ENCODE results near the gene PCNX2.

Gene PCNX2

GRCh38 chr1:233277637-233278606 lies 17.6 kb downstream of the PCNX2 start:
- Histone ChIP-seq H3K9ac (ENCODE audit: low read length) (no peak overlapping the region), H3K36me3 (ENCODE audit: control insufficient read depth, insufficient read depth, low read length) (no peaks in the 10 kb centered on the region), H3K9me3 (ENCODE audit: control insufficient read depth, low read length) (no peaks in the 10 kb centered on the region), H3K4me3 (ENCODE audit: low read length) (no peak overlapping the region), H3K27me3 (ENCODE audit: control insufficient read depth, insufficient read depth, low read length) (no peaks in the 10 kb centered on the region), H3K4me1 (ENCODE audit: control insufficient read depth, insufficient read depth, low read length) (no peaks in the 10 kb centered on the region)

- Histone ChIP-seq H3K9me3 (ENCODE audit: control insufficient read depth, low read length) (no peaks in the 10 kb centered on the region), H3K4me1 (ENCODE audit: control insufficient read depth, insufficient read depth, low read length) (no peaks in the 10 kb centered on the region), H3K36me3 (ENCODE audit: control insufficient read depth, insufficient read depth, low read length) (no peaks in the 10 kb centered on the region), H3K9ac (ENCODE audit: low read length) (no peak overlapping the region), H3K27me3 (ENCODE audit: control insufficient read depth, insufficient read depth, low read length) (no peaks in the 10 kb centered on the region), H3K4me3 (ENCODE audit: low read length) (no peak overlapping the region)
Measured at GRCh38 chr1:233269656-233270055, 25.9 kb downstream of the PCNX2 start.

DNA sequence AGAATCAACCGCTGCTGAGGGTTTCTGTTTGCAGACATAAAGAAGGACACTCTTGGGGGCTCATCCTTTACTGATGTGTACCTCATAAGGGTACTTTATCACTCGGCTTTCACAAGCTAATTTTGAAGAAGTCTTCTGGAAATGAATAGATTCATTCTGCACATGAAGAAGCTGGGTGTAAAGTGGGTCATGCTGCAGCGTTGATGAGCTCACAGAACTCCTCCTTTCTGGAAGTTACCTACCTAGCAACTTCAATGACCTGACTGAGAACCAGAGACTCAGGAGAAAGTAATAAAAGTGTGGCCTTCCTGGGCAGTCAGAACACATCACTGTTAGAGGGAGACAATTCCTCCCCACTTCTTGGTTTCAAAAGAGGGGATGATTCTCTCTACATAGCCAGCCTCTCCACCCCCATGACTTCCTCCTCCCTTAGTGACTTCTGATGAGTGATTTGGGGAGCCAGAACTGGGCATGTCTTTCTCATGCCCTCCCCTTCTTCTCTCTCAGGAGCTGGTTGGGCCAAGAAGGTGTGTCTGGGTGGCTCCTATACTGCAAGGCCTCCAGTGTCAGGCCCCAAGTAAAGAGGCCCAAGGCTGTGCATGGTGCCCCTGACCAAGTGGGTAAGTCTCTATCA lies 27.0 kb downstream of the PCNX2 start:
- Histone ChIP-seq H3K4me1 (ENCODE audit: control insufficient read depth, insufficient read depth, low read length) (no peaks in the 10 kb centered on the region), H3K36me3 (ENCODE audit: control insufficient read depth, insufficient read depth, low read length) (no peaks in the 10 kb centered on the region), H3K27me3 (ENCODE audit: control insufficient read depth, insufficient read depth, low read length) (no peaks in the 10 kb centered on the region), H3K4me3 (ENCODE audit: low read length) (no peak overlapping the region), H3K9me3 (ENCODE audit: control insufficient read depth, low read length) (no peaks in the 10 kb centered on the region), H3K9ac (ENCODE audit: low read length) (no peak overlapping the region)

DNA sequence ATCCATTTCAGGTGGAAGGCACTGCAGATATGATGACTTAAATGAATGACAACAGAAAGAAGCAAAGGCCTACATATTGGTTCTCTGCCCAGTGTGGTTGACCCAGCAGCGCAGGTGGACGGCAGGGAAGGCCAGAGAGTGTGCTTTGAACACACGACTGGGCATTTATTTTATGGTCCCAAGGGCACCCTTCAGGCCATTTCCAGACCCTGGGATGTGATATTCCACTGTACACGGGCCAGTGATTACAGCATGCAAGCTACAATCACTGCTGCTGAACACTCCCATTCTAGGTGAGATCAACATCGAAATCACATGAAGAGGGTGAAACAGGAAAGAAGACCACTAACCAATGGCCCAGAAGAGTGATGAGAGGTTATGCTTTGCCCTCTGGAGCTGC lies 33.8 kb downstream of the PCNX2 start:
- Histone ChIP-seq H3K4me1 (ENCODE audit: control insufficient read depth, insufficient read depth, low read length) (no peaks in the 10 kb centered on the region), H3K36me3 (ENCODE audit: control insufficient read depth, insufficient read depth, low read length) (no peaks in the 10 kb centered on the region), H3K27me3 (ENCODE audit: control insufficient read depth, insufficient read depth, low read length) (no peaks in the 10 kb centered on the region), H3K9me3 (ENCODE audit: control insufficient read depth, low read length) (no peaks in the 10 kb centered on the region), H3K9ac (ENCODE audit: low read length) (no peak overlapping the region), H3K4me3 (ENCODE audit: low read length) (no peak overlapping the region)

- no peaks in the 10 kb centered on the region for H3K36me3 ChIP-seq (ENCODE audit: control insufficient read depth, insufficient read depth, low read length)
- H3K4me1 ChIP-seq (ENCODE audit: control insufficient read depth, insufficient read depth, low read length) = no peaks in the 10 kb centered on the region
- H3K9ac ChIP-seq (ENCODE audit: low read length) = no peak overlapping the region
- no peaks in the 10 kb centered on the region for H3K9me3 ChIP-seq (ENCODE audit: control insufficient read depth, low read length)
- H3K27me3 ChIP-seq (ENCODE audit: control insufficient read depth, insufficient read depth, low read length) = no peaks in the 10 kb centered on the region
- H3K4me3 ChIP-seq (ENCODE audit: low read length) = no peak overlapping the region
Measured at GRCh38 chr1:233261206-233261605, 34.3 kb downstream of the PCNX2 start.

DNA sequence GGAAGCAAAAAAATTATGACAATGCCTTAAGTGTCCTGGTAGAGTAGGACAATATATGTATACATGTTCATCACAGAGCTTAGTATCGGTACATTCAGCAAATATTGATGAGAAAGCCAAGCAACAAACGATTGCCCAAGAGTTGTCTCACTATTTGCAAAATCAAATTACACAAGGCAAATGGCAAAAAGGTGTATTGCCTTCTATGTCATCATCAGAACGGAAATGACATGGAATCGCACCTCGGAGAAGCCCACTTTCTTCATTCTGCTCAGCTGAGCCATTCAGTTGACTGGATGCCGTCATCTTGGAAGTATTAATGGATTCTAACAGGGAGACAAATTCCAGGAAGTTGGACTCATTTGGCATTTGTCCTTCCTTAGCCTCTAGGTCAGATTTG lies 37.7 kb downstream of the PCNX2 start:
- H3K4me3 ChIP-seq (ENCODE audit: low read length) = no peak overlapping the region
- H3K9ac ChIP-seq (ENCODE audit: low read length) = no peak overlapping the region
- no peaks in the 10 kb centered on the region for H3K36me3 ChIP-seq (ENCODE audit: control insufficient read depth, insufficient read depth, low read length)
- H3K27me3 ChIP-seq (ENCODE audit: control insufficient read depth, insufficient read depth, low read length) = no peaks in the 10 kb centered on the region
- no peaks in the 10 kb centered on the region for H3K4me1 ChIP-seq (ENCODE audit: control insufficient read depth, insufficient read depth, low read length)
- no peaks in the 10 kb centered on the region for H3K9me3 ChIP-seq (ENCODE audit: control insufficient read depth, low read length)

DNA sequence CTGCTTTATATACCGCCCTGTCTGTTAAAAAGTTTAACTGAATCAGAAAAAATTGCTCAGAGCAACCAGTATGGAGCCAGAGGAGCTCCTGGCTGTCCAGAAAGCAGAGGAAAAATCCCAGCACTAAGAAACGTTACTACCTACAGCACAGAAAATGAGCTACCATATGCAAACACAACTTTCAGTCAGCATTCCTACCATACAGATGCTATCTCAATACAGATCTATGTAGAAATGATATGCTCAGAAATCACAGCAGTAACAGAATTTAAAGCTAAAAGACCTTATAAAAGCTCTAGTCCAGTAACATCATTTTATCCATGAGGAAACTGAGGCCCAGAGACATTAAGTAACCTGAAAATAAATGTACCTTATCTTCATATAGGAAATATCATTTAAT lies 38.7 kb downstream of the PCNX2 start:
- Histone ChIP-seq H3K9ac (ENCODE audit: low read length) (no peak overlapping the region), H3K4me1 (ENCODE audit: control insufficient read depth, insufficient read depth, low read length) (no peaks in the 10 kb centered on the region), H3K27me3 (ENCODE audit: control insufficient read depth, insufficient read depth, low read length) (no peaks in the 10 kb centered on the region), H3K9me3 (ENCODE audit: control insufficient read depth, low read length) (no peaks in the 10 kb centered on the region), H3K4me3 (ENCODE audit: low read length) (no peak overlapping the region), H3K36me3 (ENCODE audit: control insufficient read depth, insufficient read depth, low read length) (no peaks in the 10 kb centered on the region)

GRCh38 chr1:233256191-233256590 lies 39.3 kb downstream of the PCNX2 start:
- H3K4me1 ChIP-seq (ENCODE audit: control insufficient read depth, insufficient read depth, low read length) = no peaks in the 10 kb centered on the region
- no peak overlapping the region for H3K4me3 ChIP-seq (ENCODE audit: low read length)
- no peak overlapping the region for H3K9ac ChIP-seq (ENCODE audit: low read length)
- H3K27me3 ChIP-seq (ENCODE audit: control insufficient read depth, insufficient read depth, low read length) = no peaks in the 10 kb centered on the region
- H3K36me3 ChIP-seq (ENCODE audit: control insufficient read depth, insufficient read depth, low read length) = no peaks in the 10 kb centered on the region
- no peaks in the 10 kb centered on the region for H3K9me3 ChIP-seq (ENCODE audit: control insufficient read depth, low read length)

GRCh38 chr1:233255145-233255544 lies 40.4 kb downstream of the PCNX2 start:
- Histone ChIP-seq H3K27me3 (ENCODE audit: control insufficient read depth, insufficient read depth, low read length) (no peaks in the 10 kb centered on the region), H3K9me3 (ENCODE audit: control insufficient read depth, low read length) (no peaks in the 10 kb centered on the region), H3K36me3 (ENCODE audit: control insufficient read depth, insufficient read depth, low read length) (no peaks in the 10 kb centered on the region), H3K9ac (ENCODE audit: low read length) (no peak overlapping the region), H3K4me1 (ENCODE audit: control insufficient read depth, insufficient read depth, low read length) (no peaks in the 10 kb centered on the region), H3K4me3 (ENCODE audit: low read length) (no peak overlapping the region)

GRCh38 chr1:233253832-233254331 lies 41.6 kb downstream of the PCNX2 start:
- H3K9me3 ChIP-seq (ENCODE audit: control insufficient read depth, low read length) = no peaks in the 10 kb centered on the region
- no peaks in the 10 kb centered on the region for H3K27me3 ChIP-seq (ENCODE audit: control insufficient read depth, insufficient read depth, low read length)
- no peaks in the 10 kb centered on the region for H3K4me1 ChIP-seq (ENCODE audit: control insufficient read depth, insufficient read depth, low read length)
- no peaks in the 10 kb centered on the region for H3K36me3 ChIP-seq (ENCODE audit: control insufficient read depth, insufficient read depth, low read length)
- H3K9ac ChIP-seq (ENCODE audit: low read length) = no peak overlapping the region
- no peak overlapping the region for H3K4me3 ChIP-seq (ENCODE audit: low read length)

DNA sequence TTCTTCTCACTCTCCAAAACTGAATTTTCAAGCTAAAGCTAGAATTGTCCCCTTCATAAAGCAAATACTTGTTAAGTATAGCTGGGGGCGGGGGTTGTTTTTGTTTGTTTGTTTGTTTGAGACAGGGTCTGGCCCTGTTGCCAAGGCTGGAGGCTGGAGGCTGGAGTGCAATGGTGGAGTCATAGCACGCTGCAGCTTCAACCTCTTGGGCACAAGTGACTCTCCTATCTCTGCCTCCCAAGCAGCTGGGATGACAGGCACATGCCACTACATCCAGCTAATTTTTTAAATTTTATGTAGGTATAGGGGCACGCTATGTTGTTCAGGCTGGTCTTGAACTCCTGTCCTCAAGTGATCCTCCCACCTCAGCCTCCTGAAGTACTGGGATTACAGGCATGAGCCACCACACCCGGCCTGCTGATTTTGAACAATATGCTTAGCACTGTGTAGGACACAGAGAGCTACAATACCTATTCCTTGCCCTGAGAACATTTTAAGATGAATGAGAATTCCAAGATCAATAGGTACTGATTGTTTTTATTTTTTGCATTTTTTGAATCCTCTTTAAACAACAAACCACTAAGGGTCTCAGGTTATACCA lies 42.2 kb downstream of the PCNX2 start:
- H3K9me3 ChIP-seq (ENCODE audit: control insufficient read depth, low read length) = no peaks in the 10 kb centered on the region
- H3K27me3 ChIP-seq (ENCODE audit: control insufficient read depth, insufficient read depth, low read length) = no peaks in the 10 kb centered on the region
- H3K4me3 ChIP-seq (ENCODE audit: low read length) = no peak overlapping the region
- H3K9ac ChIP-seq (ENCODE audit: low read length) = no peak overlapping the region
- H3K4me1 ChIP-seq (ENCODE audit: control insufficient read depth, insufficient read depth, low read length) = no peaks in the 10 kb centered on the region
- no peaks in the 10 kb centered on the region for H3K36me3 ChIP-seq (ENCODE audit: control insufficient read depth, insufficient read depth, low read length)

GRCh38 chr1:233252441-233252840 lies 43.1 kb downstream of the PCNX2 start:
- Histone ChIP-seq H3K4me3 (ENCODE audit: low read length) (no peak overlapping the region), H3K27me3 (ENCODE audit: control insufficient read depth, insufficient read depth, low read length) (no peaks in the 10 kb centered on the region), H3K9me3 (ENCODE audit: control insufficient read depth, low read length) (no peaks in the 10 kb centered on the region), H3K36me3 (ENCODE audit: control insufficient read depth, insufficient read depth, low read length) (no peaks in the 10 kb centered on the region), H3K9ac (ENCODE audit: low read length) (no peak overlapping the region), H3K4me1 (ENCODE audit: control insufficient read depth, insufficient read depth, low read length) (no peaks in the 10 kb centered on the region)

Measured in mucosa of stomach (tissue), 1 donor.